Measurements from ENCODE around the gene KRT9. TPM values are rescaled to one million over a fixed set of nuclear protein-coding genes. Genes with fewer than 3 reads are reported as not detected.
"Not testable (repeated sequence)": the region's sequence is repeated elsewhere in the genome, so short reads cannot be mapped to it uniquely, and the experiment has no call there.

Gene KRT9
- total RNA-seq, 1 experiment from 2014 or later, result 0.21 TPM

DNA sequence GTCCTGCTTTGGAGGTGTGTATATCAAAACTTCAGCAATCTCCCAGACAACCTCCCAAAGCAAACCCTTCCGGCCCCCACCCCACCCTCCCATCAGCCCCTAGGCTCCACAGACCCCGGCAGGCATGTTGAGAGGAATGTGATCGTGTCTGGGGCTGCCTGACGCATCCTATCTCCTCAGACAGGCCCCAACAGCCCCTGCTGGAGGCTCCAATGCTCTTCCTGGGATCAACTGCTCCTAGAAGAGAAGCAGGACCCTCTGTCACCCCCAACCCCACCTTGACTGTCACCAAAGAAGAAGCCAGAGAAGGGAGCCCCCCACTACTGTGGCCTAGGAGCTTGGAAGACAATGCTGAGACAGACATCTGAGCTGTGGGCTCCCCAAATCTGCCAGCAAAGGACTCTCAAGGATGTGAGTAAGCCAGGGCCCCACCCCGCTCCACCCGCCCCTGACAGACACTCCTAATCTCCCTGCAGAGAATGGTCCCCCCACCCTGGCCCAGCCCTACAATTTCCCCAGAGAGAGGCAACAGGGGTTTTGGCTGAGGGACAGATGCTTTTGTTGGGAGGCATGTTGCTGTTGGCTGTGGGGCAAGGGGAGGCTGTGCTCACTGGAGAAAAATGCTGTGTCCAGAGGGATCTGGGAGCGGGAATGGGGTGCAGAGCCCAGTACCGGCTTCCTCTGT is 16.4 kb upstream of the KRT9 start:
- no peaks in the 10 kb centered on the region for H3K9me3 Mint-ChIP-seq (ENCODE audit: unreplicated experiment)
- TF ChIP-seq, protein P1, sequence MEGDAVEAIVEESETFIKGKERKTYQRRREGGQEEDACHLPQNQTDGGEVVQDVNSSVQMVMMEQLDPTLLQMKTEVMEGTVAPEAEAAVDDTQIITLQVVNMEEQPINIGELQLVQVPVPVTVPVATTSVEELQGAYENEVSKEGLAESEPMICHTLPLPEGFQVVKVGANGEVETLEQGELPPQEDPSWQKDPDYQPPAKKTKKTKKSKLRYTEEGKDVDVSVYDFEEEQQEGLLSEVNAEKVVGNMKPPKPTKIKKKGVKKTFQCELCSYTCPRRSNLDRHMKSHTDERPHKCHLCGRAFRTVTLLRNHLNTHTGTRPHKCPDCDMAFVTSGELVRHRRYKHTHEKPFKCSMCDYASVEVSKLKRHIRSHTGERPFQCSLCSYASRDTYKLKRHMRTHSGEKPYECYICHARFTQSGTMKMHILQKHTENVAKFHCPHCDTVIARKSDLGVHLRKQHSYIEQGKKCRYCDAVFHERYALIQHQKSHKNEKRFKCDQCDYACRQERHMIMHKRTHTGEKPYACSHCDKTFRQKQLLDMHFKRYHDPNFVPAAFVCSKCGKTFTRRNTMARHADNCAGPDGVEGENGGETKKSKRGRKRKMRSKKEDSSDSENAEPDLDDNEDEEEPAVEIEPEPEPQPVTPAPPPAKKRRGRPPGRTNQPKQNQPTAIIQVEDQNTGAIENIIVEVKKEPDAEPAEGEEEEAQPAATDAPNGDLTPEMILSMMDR (IDR thresholded peaks at IDR 0.05; ENCODE audit: unreplicated experiment), result no peak
- peak; percentile 67 for DNase-seq (ENCODE audit: unreplicated experiment)
- peaks cover 37% of the 10 kb centered on the region for H3K36me3 Mint-ChIP-seq (ENCODE audit: insufficient read depth, unreplicated experiment)
- peaks cover 36% of the 10 kb centered on the region for H3K4me1 Mint-ChIP-seq (ENCODE audit: insufficient read depth, unreplicated experiment)
- intact Hi-C loops (cut with micrococcal nuclease), result no loop called here
- BruUV-seq (replicated peaks), result no TSS peak
- H3K4me3 Mint-ChIP-seq (ENCODE audit: unreplicated experiment), result peak overlapping the region; percentile 35
- no peaks in the 10 kb centered on the region for H3K27me3 Mint-ChIP-seq (ENCODE audit: insufficient read depth, unreplicated experiment)
- ChIA-PET CTCF (interaction anchor here (0.6 to 5.3 kb wide), 4 partner anchors 57 to 675 kb away, joined by 3 to 26 read pairs (median 6); no protein-coding TSS in a partner anchor), POLR2A (no interaction called here)
- H3K27ac Mint-ChIP-seq (ENCODE audit: low read depth, unreplicated experiment), result no peak overlapping the region

DNA sequence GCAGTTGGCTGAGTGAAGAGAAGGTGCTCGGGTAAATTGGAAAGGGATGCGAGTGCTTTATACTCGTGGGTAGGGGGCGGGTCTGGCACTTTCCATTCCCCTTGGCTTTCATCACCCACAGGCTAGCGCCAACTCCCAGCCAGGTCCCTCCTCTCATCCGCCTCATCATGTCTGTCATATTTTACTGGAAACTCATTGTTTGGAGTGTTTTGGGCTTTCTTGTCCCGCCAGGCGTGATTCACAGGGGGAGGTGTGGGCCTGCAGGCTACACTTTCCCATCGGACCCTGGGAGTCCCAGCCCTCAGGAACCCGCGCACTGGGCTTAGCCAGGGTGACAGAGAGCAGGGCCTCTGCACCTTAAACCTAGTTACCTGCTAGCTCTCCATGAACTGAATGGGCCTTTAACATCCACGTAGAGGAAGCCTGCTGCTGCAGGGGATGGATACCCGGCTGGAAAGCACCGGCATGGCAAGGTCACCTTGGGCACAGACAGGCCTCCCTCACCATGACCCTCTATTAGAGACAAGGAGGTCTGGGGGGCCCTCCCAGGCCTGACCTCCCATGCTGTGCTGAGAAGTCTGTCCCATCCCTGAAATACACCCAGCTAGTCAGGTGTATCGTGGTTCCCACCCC is 15.1 kb upstream of the KRT9 start, which contains the start of gene KRT14:
TSS of gene KRT14 (minus strand) at position 33 of the 633 bp plus-strand sequence. CDS start 61 bp downstream, outside the sequence.
- BruUV-seq (replicated peaks), result no TSS peak
- peak within 1 kb of the TSS; percentile 79 for H3K27ac Mint-ChIP-seq (ENCODE audit: low read depth, unreplicated experiment)
- CTCF ChIA-PET, result interaction anchor here (1.4 to 5.3 kb wide), 2 partner anchors 62 to 76 kb away, joined by 9 to 26 read pairs; no protein-coding TSS in a partner anchor
- H3K9me3 Mint-ChIP-seq (ENCODE audit: unreplicated experiment), result no peaks in the 10 kb centered on the region
- H3K4me1 Mint-ChIP-seq (ENCODE audit: insufficient read depth, unreplicated experiment), result peaks cover 47% of the 10 kb centered on the region
- peak within 1 kb of the TSS; percentile 86 for H3K4me3 Mint-ChIP-seq (ENCODE audit: unreplicated experiment)
- POLR2A ChIA-PET, result interaction anchor here (0.6 to 2.1 kb wide), 7 partner anchors 10 to 102 kb away, joined by 3 to 5 read pairs (median 3); partner anchors contain the start of gene KRT17
- peak; percentile 71 for DNase-seq (ENCODE audit: unreplicated experiment)
- intact Hi-C loops (cut with micrococcal nuclease), result no loop called here
- peaks cover 50% of the 10 kb centered on the region for H3K36me3 Mint-ChIP-seq (ENCODE audit: insufficient read depth, unreplicated experiment)
- H3K27me3 Mint-ChIP-seq (ENCODE audit: insufficient read depth, unreplicated experiment), result no peaks in the 10 kb centered on the region
- TF ChIP-seq, protein P1 (IDR thresholded peaks at IDR 0.05; ENCODE audit: unreplicated experiment), result no peak

DNA sequence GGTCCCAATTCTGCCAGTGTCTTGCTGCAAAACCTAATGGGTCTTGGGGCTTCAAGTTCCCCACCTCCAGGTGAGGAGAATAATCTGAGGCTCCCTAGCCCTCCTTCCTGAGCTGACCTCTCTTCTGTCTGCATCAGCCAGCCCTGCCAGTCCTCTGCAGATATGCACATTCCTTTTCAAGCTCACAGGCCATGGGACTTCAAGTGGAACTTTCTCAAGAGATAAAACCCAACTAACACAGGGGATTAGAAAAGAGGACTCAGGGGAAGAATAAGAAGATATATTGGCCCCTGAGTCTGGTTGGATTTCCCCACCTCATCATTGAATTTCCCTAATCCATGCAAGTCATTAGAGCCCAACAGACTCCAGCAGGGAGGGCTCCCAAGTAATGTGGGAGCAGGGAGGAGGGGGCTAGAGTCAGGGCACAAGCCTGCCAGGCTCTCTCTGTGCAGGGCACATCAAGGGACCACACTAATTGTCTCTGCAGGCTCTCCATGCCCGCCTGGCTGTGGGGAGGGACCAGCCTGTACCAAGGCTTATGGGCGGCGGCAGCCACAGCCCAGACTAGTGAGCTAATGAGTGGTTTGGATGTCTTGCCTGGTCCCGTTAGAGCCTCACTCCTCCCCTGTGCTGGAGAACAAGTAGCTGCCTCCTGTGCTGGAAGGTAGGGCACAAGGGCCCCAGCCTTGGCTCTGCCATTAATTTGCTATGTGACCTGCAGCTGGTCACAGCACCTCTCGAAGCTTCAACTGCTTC is 13.6 kb upstream of the KRT9 start:
- CTCF ChIA-PET, result interaction anchor here (0.6 to 5.3 kb wide), 5 partner anchors 36 to 782 kb away, joined by 3 to 26 read pairs (median 4); no protein-coding TSS in a partner anchor
- POLR2A ChIA-PET, result interaction anchor here (0.7 to 2.8 kb wide), 10 partner anchors 14 to 103 kb away, joined by 3 to 13 read pairs (median 3); partner anchors contain the start of genes EIF1, KRT17 and KRT9
- Mint-ChIP-seq H3K4me3 (ENCODE audit: unreplicated experiment) (peak overlapping the region; percentile 86), H3K4me1 (ENCODE audit: insufficient read depth, unreplicated experiment) (peaks cover 62% of the 10 kb centered on the region), H3K36me3 (ENCODE audit: insufficient read depth, unreplicated experiment) (peaks cover 63% of the 10 kb centered on the region), H3K27me3 (ENCODE audit: insufficient read depth, unreplicated experiment) (no peaks in the 10 kb centered on the region), H3K27ac (ENCODE audit: low read depth, unreplicated experiment) (peak overlapping the region; percentile 79), H3K9me3 (ENCODE audit: unreplicated experiment) (no peaks in the 10 kb centered on the region)
- no peak for DNase-seq (ENCODE audit: unreplicated experiment)
- intact Hi-C loops (cut with micrococcal nuclease), result no loop called here
- TF ChIP-seq, protein P1 (IDR thresholded peaks at IDR 0.05; ENCODE audit: unreplicated experiment), result no peak
- BruUV-seq (replicated peaks), result no TSS peak

DNA sequence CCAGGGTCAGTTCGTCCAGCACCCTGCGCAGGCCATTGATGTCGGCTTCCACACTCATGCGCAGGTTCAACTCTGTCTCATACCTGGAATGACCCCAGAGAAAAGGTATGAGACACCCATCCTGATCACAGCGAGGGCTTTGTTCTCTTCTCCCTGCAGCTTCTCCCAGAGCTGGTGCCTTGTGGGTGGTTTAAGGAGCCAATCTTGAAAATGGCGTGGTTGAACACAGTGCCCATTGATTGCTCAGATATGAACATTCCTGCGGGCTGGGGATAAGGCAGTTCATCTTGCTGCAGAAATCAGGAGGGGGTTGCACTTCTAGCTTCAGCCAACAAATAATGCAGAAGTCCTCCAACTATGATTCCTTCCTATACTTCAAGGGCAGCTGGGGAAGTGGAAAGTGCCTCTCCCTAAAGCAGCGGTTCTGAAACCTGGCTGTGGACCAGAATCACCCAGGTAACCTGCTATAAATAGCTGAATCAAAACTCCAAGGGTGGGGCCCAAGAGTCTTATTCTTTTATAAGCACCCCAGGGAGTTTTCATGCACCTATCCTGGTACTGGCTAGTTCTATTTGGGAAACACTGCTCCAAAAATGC is 12.6 kb upstream of the KRT9 start:
- intact Hi-C loops (cut with micrococcal nuclease), result not testable (repeated sequence)

More for the DNA sequence above, 12.6 kb upstream of the KRT9 start:
- POLR2A ChIA-PET, result interaction anchor here (0.6 to 2.8 kb wide), 8 partner anchors 13 to 444 kb away, joined by 3 to 13 read pairs (median 4); partner anchors contain the start of genes KRT16, KRT17, KRT9 and KRTAP4-6
- Mint-ChIP-seq H3K27ac (ENCODE audit: low read depth, unreplicated experiment) (peak overlapping the region; percentile 14), H3K36me3 (ENCODE audit: insufficient read depth, unreplicated experiment) (peaks cover 65% of the 10 kb centered on the region), H3K4me1 (ENCODE audit: insufficient read depth, unreplicated experiment) (peaks cover 73% of the 10 kb centered on the region), H3K4me3 (ENCODE audit: unreplicated experiment) (peak overlapping the region; percentile 86)
- not testable (repeated sequence) for BruUV-seq (replicated peaks); DNase-seq (ENCODE audit: unreplicated experiment); H3K9me3 Mint-ChIP-seq (ENCODE audit: unreplicated experiment); H3K27me3 Mint-ChIP-seq (ENCODE audit: insufficient read depth, unreplicated experiment)
- CTCF ChIA-PET, result interaction anchor here (0.6 to 5.3 kb wide), 10 partner anchors 8 to 781 kb away, joined by 3 to 26 read pairs (median 4); partner anchors contain the start of gene KRTAP9-9

All from MCF 10A (cell line).